Fibroblast of lung (primary cell): ENCODE measurements around the gene MT1B. TPM values are rescaled to one million over a fixed set of nuclear protein-coding genes. Genes with fewer than 3 reads are reported as not detected.

Experiments
- DNase-seq, 2 donors: peaks; one replicate each; pipeline versions ENCODE4 v3.0.0 to v3.0.0-alpha.2; 2010; ENCODE audit warnings: low read depth in 2 of 2
- H2AFZ ChIP-seq: 2 replicates; pipeline ENCODE4 v1.5.1; 2012; ENCODE audit warnings: low read length, control low read depth, inconsistent platforms
- H3K27ac ChIP-seq: 2 replicates; pipeline ENCODE4 v1.5.1; 2011; ENCODE audit warnings: low read length, control low read depth; ENCODE audit not compliant: insufficient read depth
- H3K27me3 ChIP-seq: 2 replicates; pipeline ENCODE4 v1.5.1; 2011; ENCODE audit warnings: mild to moderate bottlenecking, low read length; ENCODE audit not compliant: control insufficient read depth, insufficient read depth
- H3K36me3 ChIP-seq: 2 replicates; pipeline ENCODE4 v1.5.1; 2011; ENCODE audit warnings: low read length; ENCODE audit not compliant: control insufficient read depth, insufficient read depth
- H3K4me1 ChIP-seq: 2 replicates; pipeline ENCODE4 v1.5.1; 2011; ENCODE audit warnings: low read length; ENCODE audit not compliant: control insufficient read depth, insufficient read depth; ENCODE audit errors: extremely low read depth
- H3K4me2 ChIP-seq: 2 replicates; pipeline ENCODE4 v1.5.1; 2011; ENCODE audit warnings: low read length, control low read depth; ENCODE audit not compliant: insufficient read depth; ENCODE audit errors: extremely low read depth
- H3K4me3 ChIP-seq, 4 experiments: fragments of 200-600 bp in 1 of 4; sonication (generic) in 1 of 4; replicated peaks in 1 of 4; 2 replicates each; pipeline ENCODE4 v1.5.1; 2011 to 2016; ENCODE audit warnings: low read length in 4 of 4, low read depth in 3 of 4, mild to moderate bottlenecking in 3 of 4, control low read depth in 2 of 4, inconsistent platforms in 1 of 4, mixed read lengths in 1 of 4; ENCODE audit not compliant: insufficient read depth in 1 of 4; ENCODE audit errors: control extremely low read depth in 1 of 4
- H3K79me2 ChIP-seq: 2 replicates; pipeline ENCODE4 v1.5.1; 2012; ENCODE audit warnings: mild to moderate bottlenecking, low read length, inconsistent platforms; ENCODE audit not compliant: control insufficient read depth, insufficient read depth
- H3K9ac ChIP-seq: 2 replicates; pipeline ENCODE4 v1.5.1; 2011; ENCODE audit warnings: mild to moderate bottlenecking, low read length, control low read depth; ENCODE audit not compliant: insufficient read depth
- H3K9me3 ChIP-seq: 2 replicates; pipeline ENCODE4 v1.5.1; 2012; ENCODE audit warnings: low read depth, low read length; ENCODE audit not compliant: control insufficient read depth, insufficient read depth
- H4K20me1 ChIP-seq: 2 replicates; pipeline ENCODE4 v1.5.1; 2011; ENCODE audit warnings: low read length; ENCODE audit not compliant: control insufficient read depth, insufficient read depth; ENCODE audit errors: extremely low read depth
- EZH2 ChIP-seq: IDR thresholded peaks from 2 replicates; pipeline ENCODE4 v1.5.1; 2012; ENCODE audit warnings: low read length, control low read depth, mild to moderate bottlenecking; ENCODE audit errors: missing control alignments
- polyA plus RNA-seq, 2 donors: library from polyadenylated mRNA; depleted of rRNA in 1 of 2; stranded (reverse) in 1 of 2; unstranded in 1 of 2; fragments of >200 nt; gene quantifications; 2 replicates each; pipeline ENCODE4 v1.2.1, GENCODE V29; 2011 to 2012; ENCODE audit warnings: missing spikeins in 1 of 2
- total RNA-seq: library from RNA; depleted of rRNA; stranded (reverse); fragments of >200 nt; gene quantifications from 2 replicates; pipeline ENCODE4 v1.2.1, GENCODE V29; 2014
- TF ChIP-seq, protein P1 (sequence below), 2 donors: IDR thresholded peaks in 1 of 2; conservative IDR thresholded peaks in 1 of 2; 1 replicate in 1 of 2; 2 replicates in 1 of 2; pipeline ENCODE4 v1.5.1; 2011 to 2012; ENCODE audit warnings: low read length in 2 of 2, control low read depth in 1 of 2, inconsistent platforms in 1 of 2, low read depth in 1 of 2, mild to moderate bottlenecking in 1 of 2

The MT1B gene
- total and polyA plus RNA-seq, 2 donors (not counting 1 experiment from before 2014, with no cell fraction given) = not detected

DNA sequence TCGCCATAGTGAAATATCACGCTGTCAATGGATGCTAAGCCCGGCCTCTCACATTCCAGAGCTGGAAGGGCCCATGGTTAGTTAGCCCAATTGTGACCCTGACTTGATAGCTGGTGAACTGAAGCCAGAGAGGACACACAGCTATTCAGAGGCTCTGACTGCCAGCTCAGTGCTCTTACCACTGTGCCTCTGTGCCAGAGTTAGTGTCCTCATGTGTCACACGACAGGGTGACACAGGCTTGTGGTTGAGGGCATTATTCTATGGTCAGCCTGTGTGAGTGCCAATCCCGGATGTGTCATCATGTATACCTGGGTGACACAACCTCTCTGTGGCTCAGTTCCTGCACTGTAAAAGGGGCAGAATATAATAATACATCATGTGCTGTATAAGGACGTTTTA is 28.1 kb downstream of the MT1B start:
- Histone ChIP-seq H3K36me3 (no peaks in the 10 kb centered on the region), H3K9me3 (no peaks in the 10 kb centered on the region)
- TF ChIP-seq EZH2 = no peak

DNA sequence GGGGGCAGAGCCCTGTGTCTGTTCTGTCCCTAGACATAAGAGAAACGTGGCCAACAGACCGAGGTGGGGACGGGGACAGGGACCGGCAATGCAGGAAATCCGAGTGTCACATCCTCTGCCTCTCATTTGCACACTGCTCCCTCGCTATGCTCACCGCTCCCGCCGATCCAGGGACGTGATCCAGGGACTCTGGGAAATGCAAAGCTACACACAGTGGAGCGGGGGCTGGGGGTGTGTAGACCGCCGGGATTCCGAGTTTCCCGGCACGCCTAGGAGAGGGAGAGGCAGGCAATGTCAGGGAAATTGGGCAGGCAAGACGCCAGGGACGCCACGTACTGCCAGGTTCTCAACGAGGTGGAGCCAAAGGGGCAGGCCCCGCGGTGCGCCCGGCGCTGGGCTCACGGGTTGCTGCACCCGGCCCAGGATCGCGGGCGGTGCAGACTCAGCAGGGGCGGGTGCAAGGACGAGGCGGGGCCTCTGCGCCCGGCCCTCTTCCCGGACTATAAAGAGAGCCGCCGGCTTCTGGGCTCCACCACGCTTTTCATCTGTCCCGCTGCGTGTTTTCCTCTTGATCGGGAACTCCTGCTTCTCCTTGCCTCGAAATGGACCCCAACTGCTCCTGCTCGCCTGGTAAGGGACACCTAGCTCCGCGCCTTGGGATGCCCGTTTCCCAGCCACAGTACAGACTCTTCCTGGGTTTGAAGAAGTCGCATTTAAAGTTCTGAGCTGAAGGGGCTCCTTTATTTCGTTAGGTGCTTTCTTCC is 30.4 kb downstream of the MT1B start, which contains the start of gene MT1X:
MT1X (plus strand) TSS at position 532 of the 764 bp plus-strand sequence; CDS start at position 603, 71 bp downstream.
- no peaks in the 10 kb centered on the region for H4K20me1 ChIP-seq
- peaks cover 4% of the 10 kb centered on the region for H3K4me1 ChIP-seq
- DNase-seq = peak; percentile 84 to 87
- no peaks in the 10 kb centered on the region for H3K9me3 ChIP-seq
- H3K4me2 ChIP-seq = peak within 1 kb of the TSS; percentile 95
- H3K4me3 ChIP-seq = peak within 1 kb of the TSS; percentile 70 to 87 (median 72)
- peak within 1 kb of the TSS; percentile 54 for H3K27ac ChIP-seq
- no peak for TF ChIP-seq EZH2
- TF ChIP-seq, protein P1, sequence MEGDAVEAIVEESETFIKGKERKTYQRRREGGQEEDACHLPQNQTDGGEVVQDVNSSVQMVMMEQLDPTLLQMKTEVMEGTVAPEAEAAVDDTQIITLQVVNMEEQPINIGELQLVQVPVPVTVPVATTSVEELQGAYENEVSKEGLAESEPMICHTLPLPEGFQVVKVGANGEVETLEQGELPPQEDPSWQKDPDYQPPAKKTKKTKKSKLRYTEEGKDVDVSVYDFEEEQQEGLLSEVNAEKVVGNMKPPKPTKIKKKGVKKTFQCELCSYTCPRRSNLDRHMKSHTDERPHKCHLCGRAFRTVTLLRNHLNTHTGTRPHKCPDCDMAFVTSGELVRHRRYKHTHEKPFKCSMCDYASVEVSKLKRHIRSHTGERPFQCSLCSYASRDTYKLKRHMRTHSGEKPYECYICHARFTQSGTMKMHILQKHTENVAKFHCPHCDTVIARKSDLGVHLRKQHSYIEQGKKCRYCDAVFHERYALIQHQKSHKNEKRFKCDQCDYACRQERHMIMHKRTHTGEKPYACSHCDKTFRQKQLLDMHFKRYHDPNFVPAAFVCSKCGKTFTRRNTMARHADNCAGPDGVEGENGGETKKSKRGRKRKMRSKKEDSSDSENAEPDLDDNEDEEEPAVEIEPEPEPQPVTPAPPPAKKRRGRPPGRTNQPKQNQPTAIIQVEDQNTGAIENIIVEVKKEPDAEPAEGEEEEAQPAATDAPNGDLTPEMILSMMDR (conservative IDR thresholded peaks at IDR 0.05 in 1 of 2, IDR thresholded peaks at IDR 0.05 in 1 of 2; ENCODE audit: low read depth in 1 of 2, low read length in 2 of 2) = no peak
- H3K27me3 ChIP-seq = no peaks in the 10 kb centered on the region
- no peaks in the 10 kb centered on the region for H3K36me3 ChIP-seq
- no peaks in the 10 kb centered on the region for H3K79me2 ChIP-seq
- H3K9ac ChIP-seq = peak within 1 kb of the TSS; percentile 35
- H2AFZ ChIP-seq = peak within 1 kb of the TSS; percentile 88

More for the DNA sequence above, 28.1 kb downstream of the MT1B start:
- no peak overlapping the region for H3K27ac ChIP-seq
- H2AFZ ChIP-seq = no peak overlapping the region
- H3K79me2 ChIP-seq = no peaks in the 10 kb centered on the region
- DNase-seq = no peak
- H3K9ac ChIP-seq = no peak overlapping the region
- peaks cover 4% of the 10 kb centered on the region for H3K4me1 ChIP-seq
- no peak overlapping the region for H3K4me3 ChIP-seq
- H4K20me1 ChIP-seq = no peaks in the 10 kb centered on the region
- H3K4me2 ChIP-seq = no peak overlapping the region
- H3K27me3 ChIP-seq = no peaks in the 10 kb centered on the region

DNA sequence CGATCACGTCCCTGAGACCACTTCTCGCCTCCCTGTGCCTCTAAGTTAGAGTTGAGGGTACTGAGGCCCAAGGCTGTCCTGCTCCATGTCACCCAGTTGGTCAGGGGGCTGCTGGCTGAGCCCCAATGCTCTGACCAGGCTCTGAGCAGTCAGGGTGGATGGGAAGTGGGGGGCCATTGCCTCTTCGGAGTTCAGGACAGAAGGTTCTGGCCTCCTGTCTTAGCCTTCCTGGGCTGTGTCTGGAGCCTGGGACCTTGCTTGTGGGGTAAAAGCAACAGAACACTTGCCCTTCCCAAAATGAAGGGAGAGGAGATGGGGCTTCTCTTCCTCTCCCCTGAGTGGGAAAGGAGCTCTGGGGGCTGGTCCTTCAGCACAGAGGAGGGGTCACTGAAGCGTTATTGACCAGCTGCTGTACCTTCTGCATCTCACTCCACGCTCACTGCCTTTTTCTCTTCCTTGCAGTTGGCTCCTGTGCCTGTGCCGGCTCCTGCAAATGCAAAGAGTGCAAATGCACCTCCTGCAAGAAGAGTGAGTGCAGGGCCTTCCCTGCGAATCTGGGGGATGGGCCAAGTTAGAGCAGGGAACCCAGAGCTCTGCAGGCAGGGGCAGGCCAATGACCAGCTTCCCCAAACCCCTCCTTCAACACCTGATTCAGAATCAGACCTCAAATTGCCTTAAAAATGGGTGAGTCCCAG is 31.2 kb downstream of the MT1B start:
- no peak for DNase-seq
- H3K27ac ChIP-seq = peak overlapping the region; percentile 54

More for the DNA sequence above, 31.2 kb downstream of the MT1B start:
- Histone ChIP-seq H3K9ac (peak overlapping the region; percentile 35), H4K20me1 (no peaks in the 10 kb centered on the region), H3K4me3 (peak overlapping the region; percentile 70 to 87 (median 72)), H3K79me2 (no peaks in the 10 kb centered on the region), H3K27me3 (no peaks in the 10 kb centered on the region), H3K4me1 (peaks cover 4% of the 10 kb centered on the region), H3K9me3 (no peaks in the 10 kb centered on the region), H2AFZ (peak overlapping the region; percentile 82), H3K36me3 (no peaks in the 10 kb centered on the region), H3K4me2 (peak overlapping the region; percentile 95)
- TF ChIP-seq, protein P1 (conservative IDR thresholded peaks at IDR 0.05 in 1 of 2, IDR thresholded peaks at IDR 0.05 in 1 of 2; ENCODE audit: low read depth in 1 of 2, low read length in 2 of 2) = no peak
- TF ChIP-seq EZH2 = no peak
